Stimulated activated CD4-positive, alpha-beta T cell treated with anti-CD3 and anti-CD28 coated beads, TNF-alpha, amount 100 ng/mL, for 24 hours (primary cell): ENCODE measurements around the gene MIP.
"Not testable (repeated sequence)": the region's sequence is repeated elsewhere in the genome, so short reads cannot be mapped to it uniquely, and the experiment has no call there.

ENCODE experiments used
- DNase-seq, 3 experiments: peaks; one replicate each; pipeline ENCODE4 v3.0.0-alpha.2; 2020; ENCODE audit warnings: low read depth in 3 of 3

MIP gene

DNA sequence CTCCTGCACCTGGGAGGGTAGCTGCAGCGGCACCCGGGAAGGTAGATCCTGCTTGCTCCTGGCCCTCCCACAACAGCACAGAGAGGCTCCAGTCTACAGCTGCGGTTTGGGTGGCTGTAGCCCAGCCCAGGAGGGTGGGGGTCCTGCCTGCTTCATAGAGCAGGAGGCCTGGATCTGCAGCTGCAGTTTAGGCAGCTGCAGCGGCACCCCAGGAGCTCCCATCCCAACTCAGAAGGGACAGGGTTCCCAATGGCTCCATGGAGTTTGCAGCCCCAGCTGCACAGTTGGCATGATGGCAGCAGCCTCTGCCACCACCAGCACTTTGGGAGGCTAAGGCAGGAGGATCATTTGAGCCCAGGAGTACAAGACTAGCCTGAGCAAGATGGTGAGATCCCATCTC is 43.7 kb downstream of the MIP start:
- DNase-seq, result no peak

DNA sequence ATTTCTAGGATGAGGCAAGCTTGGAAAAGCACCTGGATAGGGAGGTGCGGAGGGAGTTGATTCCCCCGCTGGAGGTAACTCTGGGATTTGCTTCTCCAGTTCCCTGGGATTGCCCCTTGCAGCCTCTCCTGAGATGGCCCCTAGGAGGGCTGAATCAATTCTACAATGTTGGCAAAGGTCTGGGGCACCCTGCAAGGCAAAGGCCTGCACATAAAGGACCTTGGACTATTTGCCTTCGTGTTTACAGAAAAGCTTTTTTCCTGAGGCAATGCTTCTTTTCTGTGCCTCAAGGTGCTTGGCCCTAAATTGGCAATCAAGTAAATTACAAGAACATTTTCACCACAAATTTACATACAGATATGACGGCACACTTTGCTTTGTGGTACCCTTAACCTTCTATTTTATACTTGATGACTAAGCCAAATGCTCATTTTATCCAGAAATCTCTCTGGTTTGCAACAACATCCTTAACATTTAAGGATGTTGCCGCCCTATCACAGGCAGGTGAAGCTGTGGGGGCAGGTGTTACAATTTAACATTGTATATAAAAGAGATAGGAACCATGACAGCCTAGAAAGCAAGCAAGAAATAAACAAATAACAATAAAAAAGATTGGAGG is 45.5 kb downstream of the MIP start:
- no peak for DNase-seq

DNA sequence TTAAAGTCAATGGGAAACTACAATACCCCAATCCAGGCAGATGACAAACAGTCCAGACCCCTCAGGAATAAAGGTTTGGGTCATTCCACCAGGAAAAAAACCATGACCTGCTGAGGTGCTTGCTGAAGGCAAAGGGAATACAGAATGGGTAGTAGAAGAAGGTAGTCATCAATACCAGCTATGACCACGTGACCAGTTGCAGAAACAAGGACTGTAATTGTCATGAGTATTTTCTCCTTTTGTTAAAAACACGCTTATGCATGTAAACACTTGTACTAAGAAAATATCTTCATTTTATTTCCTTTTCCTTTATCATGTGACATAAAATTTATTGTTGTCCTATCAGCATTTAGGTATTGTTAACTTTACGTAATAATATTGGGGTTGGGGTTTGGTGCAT is 50.2 kb downstream of the MIP start:
- DNase-seq, result not testable (repeated sequence)

DNA sequence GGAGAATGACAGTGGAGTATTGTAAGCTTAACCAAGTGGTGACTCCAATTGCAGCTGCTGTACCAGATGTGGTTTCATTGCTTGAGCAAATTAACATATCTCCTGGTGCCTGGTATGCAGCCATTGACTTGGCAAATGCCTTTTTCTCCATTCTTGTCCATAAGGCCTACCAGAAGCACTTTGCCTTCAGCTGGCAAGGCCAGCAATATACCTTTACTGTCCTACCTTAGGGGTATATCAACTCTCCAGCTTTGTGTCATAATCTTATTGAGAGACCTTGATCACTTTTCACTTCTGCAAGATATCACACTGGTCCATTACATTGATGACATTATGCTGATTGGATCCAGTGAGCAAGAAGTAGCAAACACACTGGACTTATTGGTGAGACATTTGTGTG is 52.8 kb downstream of the MIP start:
- not testable (repeated sequence) for DNase-seq

DNA sequence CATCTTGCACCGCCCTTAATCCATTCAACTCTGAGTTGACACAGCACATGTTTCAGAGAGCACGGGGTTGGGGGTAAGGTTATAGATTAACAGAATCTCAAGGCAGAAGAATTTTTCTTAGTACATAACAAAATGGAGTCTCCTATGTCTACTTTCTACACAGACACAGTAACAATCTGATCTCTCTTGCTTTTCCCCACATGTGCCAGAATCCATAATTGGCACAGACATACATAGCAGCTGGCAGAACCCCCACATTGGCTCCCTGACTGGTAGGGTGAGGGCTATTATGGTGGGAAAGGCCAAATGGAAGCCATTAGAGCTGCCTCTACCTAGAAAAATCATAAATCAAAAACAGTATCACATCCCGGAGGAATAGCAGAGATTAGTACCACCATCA is 53.3 kb downstream of the MIP start:
- DNase-seq, result not testable (repeated sequence)
